Mucosa of descending colon (tissue), 3 donors: ENCODE measurements around the gene LIN7B. TPM values are rescaled to one million over a fixed set of nuclear protein-coding genes. Genes with fewer than 3 reads are reported as not detected.

Source experiments
- ATAC-seq: fragments of 200-7000 bp; cut with Tn5 transposase; one replicate; pipeline ENCODE4 v1.9.1; 2020; ENCODE audit warnings: mild to moderate bottlenecking, moderate library complexity
- DNase-seq, 3 donors: peaks; one replicate each; pipeline ENCODE4 v3.0.0-alpha.2; 2020
- H3K36me3 ChIP-seq: fragments of 200-600 bp; one replicate; pipeline ENCODE4 v1.8.0; 2021; ENCODE audit warnings: low read depth, mild to moderate bottlenecking
- H3K4me1 ChIP-seq: fragments of 200-600 bp; one replicate; pipeline ENCODE4 v1.8.0; 2021; ENCODE audit warnings: low read depth, mild to moderate bottlenecking
- H3K4me3 ChIP-seq: fragments of 200-600 bp; one replicate; pipeline ENCODE4 v1.8.0; 2021; ENCODE audit warnings: mild to moderate bottlenecking
- H3K9me3 ChIP-seq: fragments of 200-600 bp; one replicate; pipeline ENCODE4 v1.8.0; 2021; ENCODE audit warnings: mild to moderate bottlenecking
- CTCF ChIP-seq: fragments of 200-600 bp; IDR thresholded peaks from one replicate; pipeline ENCODE4 v1.8.0; 2022; ENCODE audit warnings: antibody characterized with exemption, mild to moderate bottlenecking
- intact Hi-C, 2 donors: fragments of 100-400 bp; cut with DNase I in 1 of 2; cut with micrococcal nuclease in 1 of 2; formaldehyde crosslinking; loops; one replicate each; pipeline versions ENCODE4 v1.11.0 to v1.11.1; 2022; cut with DNase I, micrococcal nuclease
- total RNA-seq, 3 donors: library from RNA; stranded (reverse); fragmentation: NEBNext Ultra II Directional in 2 of 3; extraction: Animal tissue kit (Norgen Biotek cat#: 25700) in 2 of 3; gene quantifications; one replicate each; pipeline versions ENCODE4 v1.2.1 to v1.2.4, GENCODE V29; 2021 to 2023
- donor health status: DM: no; HTN: no; CAD: no; lungs with moderate emphysema.
- donor health status: DM: no; HTN: no; CAD: no.
- donor health status: DM: no; HTN: yes; CAD: no.

Gene LIN7B
- total RNA-seq, 3 donors from 2014 or later, result 7.2 to 20.4 (median 11.7) TPM

- intact Hi-C loops, result no loop called here
- no peak for DNase-seq
- Histone ChIP-seq H3K36me3 (no peaks in the 10 kb centered on the region), H3K9me3 (no peaks in the 10 kb centered on the region), H3K4me3 (no peak overlapping the region), H3K4me1 (no peaks in the 10 kb centered on the region)
- ATAC-seq, result no peak
- no peak for TF ChIP-seq CTCF
Observed at GRCh38 chr19:49107625-49108459, 6.3 kb upstream of the LIN7B start.

- TF ChIP-seq CTCF, result no peak
- intact Hi-C loops, result no loop called here
- Histone ChIP-seq H3K36me3 (no peaks in the 10 kb centered on the region), H3K4me1 (peaks cover 4% of the 10 kb centered on the region), H3K4me3 (no peak overlapping the region), H3K9me3 (no peaks in the 10 kb centered on the region)
- ATAC-seq, result no peak
- no peak for DNase-seq
Observed at GRCh38 chr19:49109051-49109450, 5.1 kb upstream of the LIN7B start.

- H3K9me3 ChIP-seq, result no peaks in the 10 kb centered on the region
- ATAC-seq, result no peak
- no peak overlapping the region for H3K4me3 ChIP-seq
- no peaks in the 10 kb centered on the region for H3K36me3 ChIP-seq
- no peak for TF ChIP-seq CTCF
- peaks cover 4% of the 10 kb centered on the region for H3K4me1 ChIP-seq
- intact Hi-C loops, result no loop called here
- no peak for DNase-seq
Observed at GRCh38 chr19:49109569-49110233, 4.5 kb upstream of the LIN7B start.

- ATAC-seq, result no peak
- no peaks in the 10 kb centered on the region for H3K9me3 ChIP-seq
- no peak for TF ChIP-seq CTCF
- intact Hi-C loops, result no loop called here
- H3K4me1 ChIP-seq, result peaks cover 4% of the 10 kb centered on the region
- no peaks in the 10 kb centered on the region for H3K36me3 ChIP-seq
- no peak overlapping the region for H3K4me3 ChIP-seq
- no peak for DNase-seq
Observed at GRCh38 chr19:49110567-49110966, 3.6 kb upstream of the LIN7B start.

GRCh38 chr19:49111218-49111998 lies 2.8 kb upstream of the LIN7B start:
- ATAC-seq (no peak), DNase-seq (no peak)
- H3K36me3 ChIP-seq, result no peaks in the 10 kb centered on the region
- no peak for TF ChIP-seq CTCF
- intact Hi-C loops, result no loop called here
- peaks cover 7% of the 10 kb centered on the region for H3K4me1 ChIP-seq
- no peak overlapping the region for H3K4me3 ChIP-seq
- no peaks in the 10 kb centered on the region for H3K9me3 ChIP-seq
